GM12874 (cell line): Measurements from ENCODE around the gene UQCRC2.

ENCODE experiments used
- CTCF ChIP-seq: IDR thresholded peaks from 2 replicates; pipeline ENCODE4 v1.5.1; 2011; ENCODE audit warnings: low read depth, mild to moderate bottlenecking, control low read depth, low read length, moderate library complexity; ENCODE audit not compliant: insufficient read depth

UQCRC2 gene

GRCh38 chr16:21950782-21951521 lies 2.2 kb upstream of the UQCRC2 start:
- TF ChIP-seq CTCF = 0 out of 2 replicates have a peak, but pooled peaks have one; percentile 25

GRCh38 chr16:21952040-21952792 lies 945 bp upstream of the UQCRC2 start:
- no peak for TF ChIP-seq CTCF

GRCh38 chr16:21953541-21953902 lies 361 bp downstream of the UQCRC2 start:
- TF ChIP-seq CTCF = no peak

GRCh38 chr16:21957714-21958346 lies 4.7 kb downstream of the UQCRC2 start:
- TF ChIP-seq CTCF = no peak

- TF ChIP-seq CTCF = no peak
Measured at GRCh38 chr16:21959050-21959449, 5.9 kb downstream of the UQCRC2 start.

GRCh38 chr16:21962475-21962874 lies 9.3 kb downstream of the UQCRC2 start:
- no peak for TF ChIP-seq CTCF

- no peak for TF ChIP-seq CTCF
Measured at GRCh38 chr16:21963887-21964286, 10.7 kb downstream of the UQCRC2 start.
